HG02610 (cell line): ENCODE data around the gene MYO7A.

Experiments used
- ATAC-seq: cut with Tn5 transposase; IDR thresholded peaks from one replicate; pipeline ENCODE4 v1.9.1; 2021; ENCODE audit warnings: mild to moderate bottlenecking, moderate library complexity; ENCODE audit not compliant: unreplicated experiment

The MYO7A gene

GRCh38 chr11:77111277-77111676 lies 16.8 kb upstream of the MYO7A start:
- ATAC-seq, result no peak

- no peak for ATAC-seq
Measured at GRCh38 chr11:77111946-77112345, 16.1 kb upstream of the MYO7A start.

GRCh38 chr11:77112641-77113381 lies 15.2 kb upstream of the MYO7A start:
- ATAC-seq, result no peak

GRCh38 chr11:77113382-77114088 lies 14.5 kb upstream of the MYO7A start:
- no peak for ATAC-seq

- no peak for ATAC-seq
Measured at GRCh38 chr11:77114089-77114463, 14.0 kb upstream of the MYO7A start.

- no peak for ATAC-seq
Measured at GRCh38 chr11:77115181-77115611, 12.8 kb upstream of the MYO7A start.

- ATAC-seq, result no peak
Measured at GRCh38 chr11:77115956-77116355, 12.1 kb upstream of the MYO7A start.

GRCh38 chr11:77117492-77117891 lies 10.6 kb upstream of the MYO7A start:
- no peak for ATAC-seq

GRCh38 chr11:77118086-77118485 lies 10.0 kb upstream of the MYO7A start:
- no peak for ATAC-seq

GRCh38 chr11:77118971-77119370 lies 9.1 kb upstream of the MYO7A start:
- no peak for ATAC-seq

- ATAC-seq, result no peak
Measured at GRCh38 chr11:77119531-77119936, 8.5 kb upstream of the MYO7A start.

- no peak for ATAC-seq
Measured at GRCh38 chr11:77120571-77120970, 7.5 kb upstream of the MYO7A start.

GRCh38 chr11:77121096-77121640 lies 6.9 kb upstream of the MYO7A start:
- ATAC-seq, result no peak

GRCh38 chr11:77121876-77122575 lies 6.0 kb upstream of the MYO7A start:
- no peak for ATAC-seq

GRCh38 chr11:77122576-77123212 lies 5.4 kb upstream of the MYO7A start:
- no peak for ATAC-seq

- ATAC-seq, result no peak
Measured at GRCh38 chr11:77123591-77123990, 4.5 kb upstream of the MYO7A start.

GRCh38 chr11:77124041-77124440 lies 4.0 kb upstream of the MYO7A start:
- no peak for ATAC-seq

- no peak for ATAC-seq
Measured at GRCh38 chr11:77124488-77124887, 3.6 kb upstream of the MYO7A start.

- no peak for ATAC-seq
Measured at GRCh38 chr11:77125191-77125590, 2.9 kb upstream of the MYO7A start.

- no peak for ATAC-seq
Measured at GRCh38 chr11:77125695-77126094, 2.4 kb upstream of the MYO7A start.

- no peak for ATAC-seq
Measured at GRCh38 chr11:77126156-77126775, 1.8 kb upstream of the MYO7A start.
